GM12874 (cell line): ENCODE results near the gene SEMA3C.

Source experiments
- TF ChIP-seq, protein P1 (sequence below): IDR thresholded peaks from 2 replicates; pipeline ENCODE4 v1.5.1; 2011; ENCODE audit warnings: low read depth, mild to moderate bottlenecking, control low read depth, low read length, moderate library complexity; ENCODE audit not compliant: insufficient read depth

The SEMA3C gene

DNA sequence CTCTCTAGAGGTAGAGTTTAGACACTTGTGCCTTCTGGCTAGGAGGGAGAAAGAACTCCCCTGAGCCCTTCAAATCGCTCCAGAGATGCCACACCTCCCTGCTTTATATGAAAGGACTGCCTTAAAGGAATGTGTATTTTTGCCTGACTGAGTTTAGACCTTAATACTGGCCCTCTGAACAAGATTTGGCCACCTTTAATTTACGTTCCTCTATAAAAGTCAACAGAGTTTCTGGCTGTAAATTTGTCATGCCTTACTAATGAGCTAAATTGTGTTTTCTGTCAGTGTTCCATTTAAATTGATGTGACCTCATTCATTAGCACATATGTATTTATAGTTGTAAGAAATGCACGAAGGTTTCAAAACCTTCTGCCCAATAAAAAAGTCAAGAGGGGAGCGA is 48.0 kb downstream of the SEMA3C start:
- TF ChIP-seq, protein P1, sequence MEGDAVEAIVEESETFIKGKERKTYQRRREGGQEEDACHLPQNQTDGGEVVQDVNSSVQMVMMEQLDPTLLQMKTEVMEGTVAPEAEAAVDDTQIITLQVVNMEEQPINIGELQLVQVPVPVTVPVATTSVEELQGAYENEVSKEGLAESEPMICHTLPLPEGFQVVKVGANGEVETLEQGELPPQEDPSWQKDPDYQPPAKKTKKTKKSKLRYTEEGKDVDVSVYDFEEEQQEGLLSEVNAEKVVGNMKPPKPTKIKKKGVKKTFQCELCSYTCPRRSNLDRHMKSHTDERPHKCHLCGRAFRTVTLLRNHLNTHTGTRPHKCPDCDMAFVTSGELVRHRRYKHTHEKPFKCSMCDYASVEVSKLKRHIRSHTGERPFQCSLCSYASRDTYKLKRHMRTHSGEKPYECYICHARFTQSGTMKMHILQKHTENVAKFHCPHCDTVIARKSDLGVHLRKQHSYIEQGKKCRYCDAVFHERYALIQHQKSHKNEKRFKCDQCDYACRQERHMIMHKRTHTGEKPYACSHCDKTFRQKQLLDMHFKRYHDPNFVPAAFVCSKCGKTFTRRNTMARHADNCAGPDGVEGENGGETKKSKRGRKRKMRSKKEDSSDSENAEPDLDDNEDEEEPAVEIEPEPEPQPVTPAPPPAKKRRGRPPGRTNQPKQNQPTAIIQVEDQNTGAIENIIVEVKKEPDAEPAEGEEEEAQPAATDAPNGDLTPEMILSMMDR: no peak

GRCh38 chr7:80869821-80870751 is 48.8 kb downstream of the SEMA3C start:
- TF ChIP-seq, protein P1: no peak

- TF ChIP-seq, protein P1: no peak
These were observed 49.6 kb downstream of the SEMA3C start for GRCh38 chr7:80869106-80869784.

- TF ChIP-seq, protein P1: no peak
These were observed 50.3 kb downstream of the SEMA3C start for GRCh38 chr7:80868566-80868965.

DNA sequence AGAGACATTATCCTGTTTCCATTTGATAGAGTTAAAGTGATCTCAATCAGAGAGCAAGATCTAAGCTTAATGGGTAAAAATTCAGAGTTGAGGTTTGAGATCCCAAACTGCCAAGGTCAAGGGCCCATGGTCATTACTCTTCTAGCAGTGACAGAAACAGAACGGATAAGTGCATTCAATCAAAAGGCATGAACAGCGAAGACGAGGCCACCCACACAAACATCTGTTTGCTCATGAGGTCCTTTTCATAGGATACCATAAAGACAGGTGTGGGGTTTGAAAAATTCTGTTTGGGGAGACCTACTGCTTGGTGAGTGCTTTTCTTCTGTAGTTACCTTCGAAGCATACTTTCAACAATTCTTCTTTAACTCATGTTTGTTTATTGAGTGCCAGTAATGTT is 58.3 kb downstream of the SEMA3C start:
- TF ChIP-seq, protein P1: no peak

DNA sequence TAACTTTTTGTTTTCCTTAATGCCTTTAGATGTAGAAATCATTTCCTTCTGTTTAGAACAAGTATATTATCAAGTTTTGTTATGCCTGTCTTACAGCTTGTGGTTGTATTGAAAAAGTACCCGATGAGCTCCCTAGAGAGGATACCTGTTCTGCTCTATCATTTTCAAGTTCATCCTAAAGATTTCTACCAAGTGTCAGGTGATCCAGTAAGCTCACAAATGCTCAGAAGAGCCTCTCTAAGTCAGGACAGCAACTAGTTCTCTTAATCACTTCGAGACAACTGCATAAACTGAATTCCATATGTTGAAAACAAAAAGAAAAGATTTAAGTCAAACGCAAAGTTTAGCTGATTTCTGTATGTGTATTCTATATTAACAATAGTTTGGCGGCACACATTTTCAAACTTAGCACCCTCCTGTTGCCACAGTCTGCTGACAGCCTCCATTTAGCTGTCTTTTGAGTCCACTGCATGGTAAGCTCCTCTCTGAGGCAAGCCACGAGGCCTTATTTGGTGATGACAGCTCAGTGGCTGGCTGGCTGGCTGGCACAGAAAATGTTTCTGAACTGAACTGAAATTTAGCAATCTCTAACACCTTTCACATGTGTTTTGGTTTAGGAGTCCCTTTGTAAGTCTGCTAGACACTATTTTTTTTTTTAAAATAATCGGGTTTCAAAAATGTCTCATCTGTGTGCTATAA is 59.4 kb downstream of the SEMA3C start:
- TF ChIP-seq, protein P1: no peak
